ENCODE results near the gene NCEH1.
"Not testable (repeated sequence)": the region's sequence is repeated elsewhere in the genome, so short reads cannot be mapped to it uniquely, and the experiment has no call there.

Gene NCEH1

GRCh38 chr3:172710664-172711453, at the start of gene NCEH1:
TSS of gene NCEH1 (minus strand) at chr3:172711067. CDS start at chr3:172710984, 83 bp downstream.
- peak; percentile 73 for DNase-seq (ENCODE audit: low spot score)

GRCh38 chr3:172760416-172760815, 49.5 kb upstream of the NCEH1 start:
- not testable (repeated sequence) for DNase-seq (ENCODE audit: low spot score)

- no peak for DNase-seq (ENCODE audit: low spot score)
Observed at GRCh38 chr3:172753125-172753524, 42.3 kb upstream of the NCEH1 start.

GRCh38 chr3:172752651-172753050, 41.8 kb upstream of the NCEH1 start:
- DNase-seq (ENCODE audit: low spot score): no peak

- DNase-seq (ENCODE audit: low spot score): no peak
Observed at GRCh38 chr3:172751175-172751704, 40.4 kb upstream of the NCEH1 start.

GRCh38 chr3:172750368-172751174, 39.7 kb upstream of the NCEH1 start, which contains the start of gene ECT2:
TSS of gene ECT2 (plus strand) at chr3:172750726. CDS start at chr3:172754531, 3,805 bp downstream.
- peak; percentile 98 for DNase-seq (ENCODE audit: low spot score)

GRCh38 chr3:172750069-172750367, 39.2 kb upstream of the NCEH1 start:
- DNase-seq (ENCODE audit: low spot score): no peak

- no peak for DNase-seq (ENCODE audit: low spot score)
Observed at GRCh38 chr3:172749230-172749965, 38.5 kb upstream of the NCEH1 start.

GRCh38 chr3:172746475-172746874, 35.6 kb upstream of the NCEH1 start:
- DNase-seq (ENCODE audit: low spot score): no peak

GRCh38 chr3:172739462-172739861, 28.6 kb upstream of the NCEH1 start:
- DNase-seq (ENCODE audit: low spot score): no peak

- DNase-seq (ENCODE audit: low spot score): no peak
Observed at GRCh38 chr3:172735014-172735413, 24.1 kb upstream of the NCEH1 start.

- DNase-seq (ENCODE audit: low spot score): no peak
Observed at GRCh38 chr3:172726380-172726779, 15.5 kb upstream of the NCEH1 start.

GRCh38 chr3:172722536-172723040, 11.7 kb upstream of the NCEH1 start:
- not testable (repeated sequence) for DNase-seq (ENCODE audit: low spot score)

- no peak for DNase-seq (ENCODE audit: low spot score)
Observed at GRCh38 chr3:172717493-172718088, 6.7 kb upstream of the NCEH1 start.

GRCh38 chr3:172716476-172716875, 5.6 kb upstream of the NCEH1 start:
- no peak for DNase-seq (ENCODE audit: low spot score)

- DNase-seq (ENCODE audit: low spot score): no peak
Observed at GRCh38 chr3:172713316-172713715, 2.4 kb upstream of the NCEH1 start.

GRCh38 chr3:172711454-172711795, 558 bp upstream of the NCEH1 start:
- no peak for DNase-seq (ENCODE audit: low spot score)

GRCh38 chr3:172709774-172710663, 848 bp downstream of the NCEH1 start:
- DNase-seq (ENCODE audit: low spot score): no peak

GRCh38 chr3:172708921-172709773, 1.7 kb downstream of the NCEH1 start:
- no peak for DNase-seq (ENCODE audit: low spot score)

GRCh38 chr3:172707967-172708366, 2.9 kb downstream of the NCEH1 start:
- DNase-seq (ENCODE audit: low spot score): no peak
